ENCODE data around the gene TBC1D9.
"Not testable (repeated sequence)": the region's sequence is repeated elsewhere in the genome, so short reads cannot be mapped to it uniquely, and the experiment has no call there.

Gene TBC1D9

DNA sequence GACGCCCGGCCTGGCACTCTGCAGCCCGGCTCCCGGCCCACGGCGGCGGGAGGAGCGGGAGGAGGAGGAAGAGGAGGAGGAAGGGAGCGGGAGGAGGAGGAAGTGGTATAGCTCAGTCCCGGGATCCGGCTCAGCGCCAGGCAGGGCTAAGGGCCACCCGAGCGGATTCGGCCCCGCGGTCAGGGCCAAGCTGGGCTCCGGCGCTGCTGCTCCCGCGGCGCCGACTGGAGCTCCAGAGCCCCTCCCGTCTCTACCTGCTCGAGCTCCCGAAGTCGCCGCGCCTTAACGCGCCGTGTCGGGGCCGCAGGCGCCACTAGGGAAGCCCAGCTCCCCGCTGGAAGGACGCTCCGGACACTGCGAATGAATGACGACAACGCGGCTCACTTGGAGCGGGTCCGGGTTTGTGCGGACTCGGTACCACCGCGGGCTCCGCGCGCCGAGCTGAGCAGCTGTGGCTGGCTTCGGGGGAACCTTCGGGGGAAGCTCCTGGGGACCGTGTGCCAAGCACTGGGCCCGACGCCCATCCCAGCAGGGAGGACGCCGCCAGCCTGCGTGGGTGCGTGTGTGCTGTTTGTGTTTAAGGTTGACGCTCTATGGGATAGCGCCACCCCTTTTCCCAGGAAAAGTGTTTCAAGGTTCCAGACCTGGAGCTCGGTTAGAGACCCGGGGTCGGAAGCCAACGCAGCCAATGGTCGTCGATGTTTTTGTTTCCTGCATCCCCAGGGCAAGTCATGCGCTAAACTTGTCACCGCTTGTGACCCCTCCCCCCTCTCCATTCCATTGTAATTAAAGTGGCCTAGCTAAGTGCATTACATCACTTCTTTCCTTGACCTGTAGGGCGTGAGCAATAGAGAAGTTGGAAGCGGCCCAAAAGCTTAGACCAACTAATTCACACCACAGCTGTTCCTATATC is at the start of gene TBC1D9:
TSS of gene TBC1D9 (minus strand) at position 67 of the 913 bp plus-strand sequence. CDS start 340 bp downstream, outside the sequence.
- no peak for FAIRE-seq

GRCh38 chr4:140805293-140805692 is 49.1 kb upstream of the TBC1D9 start:
- FAIRE-seq: no peak

GRCh38 chr4:140802591-140802990 is 46.4 kb upstream of the TBC1D9 start:
- FAIRE-seq: no peak

GRCh38 chr4:140800666-140801065 is 44.5 kb upstream of the TBC1D9 start:
- no peak for FAIRE-seq

DNA sequence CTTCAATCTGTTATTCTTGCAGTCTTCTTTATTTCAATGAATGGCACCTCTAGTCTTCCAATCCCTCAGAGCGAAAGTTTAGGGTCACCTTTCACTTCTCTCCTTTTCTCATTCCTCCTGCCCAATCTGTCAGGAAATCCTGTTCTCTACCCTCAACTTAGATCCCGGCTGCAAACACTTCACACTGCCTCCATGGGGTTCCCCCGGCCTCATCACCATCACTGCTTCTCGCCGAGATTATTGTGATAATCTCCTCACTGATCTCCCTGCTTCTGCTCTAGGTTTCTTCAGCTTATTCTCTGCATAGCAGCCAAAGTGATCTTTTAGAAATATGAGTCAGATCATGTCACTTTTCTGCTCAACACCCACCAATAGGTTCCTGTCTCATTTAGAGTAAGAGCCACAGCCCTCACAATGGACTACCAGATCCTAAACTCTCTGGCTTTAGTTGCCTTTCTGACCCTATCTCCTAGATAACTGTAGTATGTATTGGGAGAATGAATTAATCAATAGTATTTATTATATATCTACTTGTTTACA is 43.6 kb upstream of the TBC1D9 start:
- no peak for FAIRE-seq

GRCh38 chr4:140793291-140793690 is 37.1 kb upstream of the TBC1D9 start:
- no peak for FAIRE-seq

- FAIRE-seq: no peak
Measured at GRCh38 chr4:140790765-140791164, 34.6 kb upstream of the TBC1D9 start.

GRCh38 chr4:140790171-140790570 is 34.0 kb upstream of the TBC1D9 start:
- no peak for FAIRE-seq

GRCh38 chr4:140789759-140790158 is 33.6 kb upstream of the TBC1D9 start:
- no peak for FAIRE-seq

GRCh38 chr4:140782787-140783186 is 26.6 kb upstream of the TBC1D9 start:
- not testable (repeated sequence) for FAIRE-seq

DNA sequence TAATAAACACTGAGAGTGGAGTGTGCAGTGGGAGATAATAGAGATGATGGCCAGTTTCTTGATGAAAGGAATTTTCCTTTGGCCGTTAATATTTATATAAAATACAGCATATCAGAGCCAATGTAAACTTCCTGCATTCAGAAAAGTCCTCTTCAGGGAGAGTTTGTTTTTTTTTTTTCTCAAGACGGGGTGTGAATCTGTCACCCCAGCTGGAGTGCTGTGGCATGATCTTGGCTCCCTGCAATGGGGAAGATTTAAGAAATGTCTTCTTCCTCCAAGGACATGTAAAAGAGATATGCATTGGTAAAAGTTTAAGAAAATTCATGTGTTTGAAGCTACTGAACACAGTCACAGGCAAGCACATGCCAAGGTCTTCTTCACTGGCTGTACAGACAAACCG is 25.4 kb upstream of the TBC1D9 start:
- FAIRE-seq: no peak

DNA sequence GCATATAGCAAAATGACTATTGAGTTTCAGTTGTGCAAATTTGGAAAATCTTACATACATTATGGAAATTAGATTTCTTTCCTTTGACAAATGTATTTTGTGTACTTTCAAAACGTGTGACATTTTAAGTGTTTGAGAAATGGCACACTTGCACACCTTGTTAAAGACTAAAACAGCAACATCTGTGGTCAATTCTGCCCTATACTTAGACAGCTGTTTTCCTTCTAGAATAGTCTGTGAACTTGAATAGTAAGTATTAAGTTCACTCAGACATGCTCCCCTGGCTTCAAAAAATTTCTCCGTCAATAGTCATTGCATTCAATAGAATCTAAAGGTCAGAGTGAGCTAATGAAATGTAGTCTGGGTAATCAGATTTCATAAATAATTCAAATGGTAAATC is 21.7 kb upstream of the TBC1D9 start:
- FAIRE-seq: no peak

DNA sequence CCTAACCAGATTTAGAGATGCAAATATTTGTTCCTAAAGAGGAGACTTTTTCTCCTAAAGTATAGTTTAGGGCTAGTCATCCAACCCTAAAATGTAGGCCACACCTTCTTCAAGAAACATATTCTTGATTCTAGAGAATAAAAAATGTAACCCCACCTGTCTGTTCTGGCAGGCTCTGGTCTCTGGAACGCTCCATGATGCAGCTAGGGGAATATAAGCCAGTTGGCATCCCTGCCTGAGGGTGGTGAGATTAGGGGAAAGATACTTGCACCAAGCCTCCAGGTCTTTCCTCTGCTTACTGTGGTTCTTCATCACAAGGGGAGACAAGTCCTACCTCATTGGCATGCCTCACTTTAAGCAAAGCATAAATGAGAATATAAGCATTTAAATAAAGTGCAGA is 21.2 kb upstream of the TBC1D9 start:
- no peak for FAIRE-seq

GRCh38 chr4:140776556-140776955 is 20.4 kb upstream of the TBC1D9 start:
- FAIRE-seq: no peak

- FAIRE-seq: no peak
Measured at GRCh38 chr4:140774956-140775355, 18.8 kb upstream of the TBC1D9 start.

DNA sequence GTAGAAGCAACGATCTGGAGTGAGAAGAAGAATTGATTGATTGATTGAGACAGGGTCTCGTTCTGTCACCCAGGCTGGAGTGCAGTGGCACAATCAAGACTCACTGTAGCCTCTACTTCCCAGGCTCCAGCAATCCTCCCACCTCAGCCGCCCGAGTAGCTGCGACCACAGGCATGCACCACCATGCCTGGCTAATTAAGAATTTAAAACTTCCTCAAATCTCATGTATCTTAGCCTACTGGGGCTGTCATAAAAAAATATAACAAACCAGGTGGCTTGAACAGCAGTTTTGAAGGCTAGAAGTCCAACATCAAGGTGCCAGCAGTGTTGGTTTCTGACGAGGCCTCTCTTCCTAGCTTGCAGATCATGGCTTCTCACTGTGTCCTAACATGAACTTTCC is 18.3 kb upstream of the TBC1D9 start:
- FAIRE-seq: no peak

DNA sequence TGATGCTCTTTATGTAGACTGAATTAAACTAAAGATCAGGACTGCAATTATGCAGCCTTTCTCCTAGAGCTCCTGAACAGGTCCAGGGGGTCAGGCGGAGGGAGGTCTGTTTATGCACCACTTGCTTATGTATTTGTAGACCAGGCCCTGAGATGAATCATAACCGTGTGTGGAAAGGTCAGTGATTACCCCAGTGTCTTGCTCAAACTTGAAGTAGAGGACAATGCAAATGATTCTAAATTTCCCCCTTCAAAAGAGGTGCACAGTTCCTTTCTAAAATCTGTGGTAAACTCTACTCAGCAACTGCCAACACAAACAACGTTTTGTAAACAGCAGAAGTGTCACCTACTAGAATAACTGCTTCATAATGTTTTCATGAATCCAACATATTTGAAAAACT is 13.0 kb upstream of the TBC1D9 start:
- FAIRE-seq: no peak

- FAIRE-seq: no peak
Measured at GRCh38 chr4:140764785-140765392, 8.7 kb upstream of the TBC1D9 start.

DNA sequence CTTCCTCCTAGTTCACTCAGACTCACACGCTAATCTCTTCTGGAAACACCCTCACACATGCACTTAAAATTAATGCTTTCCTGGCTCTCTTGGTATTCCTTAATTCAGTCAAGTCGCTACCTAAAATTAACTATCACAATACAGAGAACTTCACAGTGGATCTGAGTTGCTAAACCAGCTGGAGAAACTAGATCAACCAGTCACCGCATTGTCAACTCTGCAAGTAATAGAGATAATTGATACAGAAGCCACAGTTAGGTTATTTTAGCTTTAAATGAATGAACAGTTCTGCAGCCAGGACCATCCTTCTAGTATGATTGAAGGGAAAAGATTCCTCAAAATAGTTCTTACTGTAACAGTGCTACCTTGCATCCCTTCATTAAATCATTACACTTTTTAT is 6.0 kb upstream of the TBC1D9 start:
- FAIRE-seq: no peak

DNA sequence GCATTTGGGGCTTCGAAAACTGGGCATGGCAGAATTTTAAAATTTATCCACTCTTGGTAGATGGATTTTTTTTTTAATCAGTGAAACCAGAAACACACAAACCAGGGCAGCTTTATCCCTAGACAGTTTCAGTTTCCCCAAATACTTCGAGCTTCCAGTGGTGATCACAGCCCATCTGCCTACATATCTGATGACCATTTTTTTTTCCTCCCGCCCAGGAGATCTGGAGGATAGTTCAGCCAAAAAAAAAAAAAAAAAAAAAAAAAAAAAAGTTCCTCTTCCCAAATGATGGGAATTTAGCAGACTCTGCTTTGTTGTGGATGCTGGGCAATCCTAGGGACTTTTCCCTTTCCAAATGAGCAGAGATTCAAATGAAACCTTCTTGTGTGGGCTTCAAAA is 1.0 kb upstream of the TBC1D9 start:
- no peak for FAIRE-seq

GRCh38 chr4:140755774-140756318 is 339 bp downstream of the TBC1D9 start:
- FAIRE-seq: no peak

DNA sequence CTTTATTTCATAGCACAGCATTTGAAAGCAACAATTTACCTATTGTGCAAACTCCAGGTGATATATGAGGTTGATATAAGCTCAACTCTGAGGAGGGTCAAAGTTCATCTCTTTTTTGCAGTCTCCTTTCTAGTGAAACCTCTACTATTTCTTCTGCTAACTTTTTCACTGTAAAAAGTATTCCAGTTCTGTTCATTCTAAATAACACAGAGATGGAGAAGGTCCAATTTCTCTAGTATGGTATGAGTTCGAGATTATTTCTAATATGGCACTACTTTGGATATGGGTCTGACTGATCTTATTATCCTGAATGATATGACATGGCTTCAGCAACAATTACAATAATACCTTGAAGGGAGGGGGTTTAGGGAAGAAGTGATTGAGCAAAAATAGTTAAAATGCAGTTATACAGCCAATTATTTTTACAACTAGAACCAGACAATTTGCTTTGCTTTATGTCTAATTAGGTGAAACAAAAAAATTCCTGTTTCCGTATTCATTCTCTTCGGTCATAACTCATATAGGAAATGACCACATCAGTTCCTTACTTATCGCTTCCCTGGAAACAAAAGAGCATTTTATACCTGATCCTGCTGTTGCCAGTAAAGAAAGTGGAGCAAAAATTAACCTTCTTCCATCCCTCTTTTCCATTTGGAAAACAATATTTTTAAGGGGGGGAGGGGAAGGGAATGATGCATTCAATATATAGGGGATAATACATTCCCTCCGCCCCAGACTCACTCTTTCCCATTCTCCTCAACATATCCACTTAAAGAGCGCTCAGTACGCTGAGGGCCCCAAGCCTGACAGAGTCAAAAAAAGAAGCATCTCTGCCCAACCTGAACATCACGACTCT is 1.0 kb downstream of the TBC1D9 start:
- no peak for FAIRE-seq

- FAIRE-seq: no peak
Measured at GRCh38 chr4:140753329-140753728, 2.9 kb downstream of the TBC1D9 start.
